Subcutaneous abdominal adipose tissue (tissue), 5 donors: ENCODE measurements around the gene TPGS1.
A peak's percentile ranks its signal among the peaks of the same experiment; 100 is the strongest.

Experiments
- H3K27ac ChIP-seq: one replicate; pipeline ENCODE4 v1.7.0; 2013; ENCODE audit warnings: low read depth, mild to moderate bottlenecking, inconsistent platforms, low read length, moderate library complexity
- H3K27me3 ChIP-seq, 5 donors: one replicate each; pipeline ENCODE4 v1.7.0; 2013; ENCODE audit warnings: low read length in 5 of 5, inconsistent platforms in 1 of 5; ENCODE audit not compliant: control insufficient read depth in 5 of 5, insufficient read depth in 4 of 5
- H3K36me3 ChIP-seq, 5 donors: one replicate each; pipeline ENCODE4 v1.7.0; 2013; ENCODE audit warnings: low read length in 5 of 5; ENCODE audit not compliant: control insufficient read depth in 5 of 5, insufficient read depth in 5 of 5
- H3K4me1 ChIP-seq, 5 donors: one replicate each; pipeline ENCODE4 v1.7.0; 2013; ENCODE audit warnings: low read length in 5 of 5, mild to moderate bottlenecking in 3 of 5, moderate library complexity in 1 of 5; ENCODE audit not compliant: control insufficient read depth in 5 of 5, insufficient read depth in 5 of 5
- H3K4me3 ChIP-seq, 5 donors: one replicate each; pipeline ENCODE4 v1.7.0; 2013; ENCODE audit warnings: low read length in 5 of 5, low read depth in 1 of 5
- H3K9ac ChIP-seq, 5 donors: one replicate each; pipeline ENCODE4 v1.7.0; 2013; ENCODE audit warnings: low read length in 5 of 5, mild to moderate bottlenecking in 4 of 5, moderate library complexity in 3 of 5
- H3K9me3 ChIP-seq, 5 donors: one replicate each; pipeline ENCODE4 v1.7.0; 2013; ENCODE audit warnings: low read length in 5 of 5; ENCODE audit not compliant: control insufficient read depth in 5 of 5
- donor health status: healthy.
- donor health status: healthy.
- donor health status: healthy.
- donor health status: healthy.
- donor health status: healthy.

Gene TPGS1

DNA sequence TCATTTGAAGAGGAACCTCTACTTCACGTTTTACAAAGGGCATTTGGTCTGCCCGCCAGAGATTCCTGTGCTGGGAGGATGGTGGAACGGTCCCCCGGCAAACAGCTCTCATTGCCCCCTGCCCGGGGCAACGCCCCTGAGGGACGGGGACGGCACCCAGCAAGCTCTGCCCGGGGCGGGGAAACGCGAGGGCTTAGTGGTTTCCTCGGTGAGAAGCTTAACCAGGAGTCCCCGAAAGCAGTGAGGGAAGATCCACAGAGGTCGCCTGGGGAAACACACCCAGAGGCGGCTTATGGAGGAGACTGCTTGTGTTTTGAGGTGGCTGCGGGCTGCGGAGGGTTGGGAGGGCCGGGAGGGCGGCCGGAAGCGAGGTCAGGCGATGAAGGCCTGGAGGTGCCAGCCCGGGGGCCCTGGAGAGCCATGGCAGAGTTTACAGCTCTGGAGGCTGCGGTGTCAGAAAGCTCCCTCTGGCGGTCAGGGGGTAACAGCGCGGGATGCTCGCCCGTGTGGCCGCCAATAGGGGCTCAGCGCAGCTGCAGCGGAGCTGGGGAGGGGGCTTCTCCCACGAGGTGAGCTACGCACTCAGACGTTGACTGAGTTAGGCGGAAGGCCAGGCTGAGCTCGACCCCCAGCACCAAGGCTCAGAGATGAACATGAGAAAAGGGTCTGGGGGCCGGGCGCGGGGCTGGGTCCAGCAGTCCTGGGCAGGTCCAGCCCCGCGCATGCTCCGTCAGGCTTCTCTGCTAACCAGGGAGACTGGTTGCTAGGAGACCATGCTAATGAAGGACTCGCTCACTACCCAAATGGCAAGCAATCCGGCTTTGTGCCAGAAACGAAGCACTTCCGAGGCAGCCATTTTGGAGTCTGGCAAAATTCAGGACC is 652 bp upstream of the TPGS1 start:
- Histone ChIP-seq H3K4me1 (peaks cover 6 to 35% (median 34%) of the 10 kb centered on the region in 5 donors), H3K4me3 (peak overlapping the region; percentile 75 to 97 (median 89)), H3K36me3 (peaks cover 0 to 6% (median 4%) of the 10 kb centered on the region in 5 donors), H3K27me3 (no peaks in the 10 kb centered on the region), H3K9ac (peak overlapping the region; percentile 63 to 88 (median 83)), H3K9me3 (no peaks in the 10 kb centered on the region), H3K27ac (peak overlapping the region; percentile 88)

DNA sequence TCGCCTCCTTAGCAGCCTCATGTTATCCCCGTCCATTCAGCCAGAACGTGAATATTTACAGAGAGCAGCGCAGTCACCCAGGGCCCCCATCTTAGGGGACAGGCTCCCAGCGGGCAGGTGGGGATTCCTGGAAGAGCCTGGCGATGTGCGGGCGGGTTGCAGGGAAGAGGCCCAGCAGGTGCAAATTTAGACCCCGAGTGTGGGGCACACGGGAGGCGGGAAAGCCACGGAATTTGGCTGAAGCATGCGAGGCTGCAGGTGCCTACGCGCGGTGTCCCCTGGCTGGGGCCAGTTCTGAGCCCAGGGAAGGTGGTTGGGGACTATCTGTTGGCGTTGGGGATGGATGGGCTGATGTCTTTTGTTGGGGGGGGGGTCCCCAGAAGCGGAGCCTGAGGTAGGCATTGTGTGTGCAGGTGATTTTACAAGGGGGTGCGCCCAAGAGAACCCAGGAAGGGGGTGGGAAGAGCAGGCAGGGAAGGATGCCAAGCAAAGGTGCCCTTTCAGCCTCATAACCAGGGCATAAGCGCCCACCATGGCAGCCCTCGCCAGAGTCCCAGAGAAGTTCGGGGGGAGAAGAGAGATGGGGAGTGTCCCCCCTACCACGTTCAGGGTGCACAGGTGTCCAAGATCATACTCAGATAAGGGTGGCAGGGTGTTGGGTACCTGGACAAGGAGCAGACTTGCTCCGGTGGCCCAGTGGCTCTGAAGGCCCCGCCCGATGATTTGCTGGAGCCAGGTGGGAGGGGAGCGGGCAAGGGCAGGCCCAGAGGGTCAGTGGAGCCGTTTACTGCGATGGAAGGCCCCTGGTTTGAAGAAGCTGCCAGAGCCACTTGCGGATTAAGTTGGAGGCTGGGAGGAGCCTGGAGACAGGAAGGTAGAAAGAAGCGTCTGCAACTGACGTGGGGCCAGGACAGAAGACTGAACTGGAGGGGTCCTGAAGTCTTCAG is 1.2 kb downstream of the TPGS1 start:
- Histone ChIP-seq H3K9me3 (no peaks in the 10 kb centered on the region), H3K27me3 (no peaks in the 10 kb centered on the region), H3K4me3 (peak overlapping the region; percentile 53 to 97 (median 89)), H3K36me3 (peaks cover 0 to 7% (median 4%) of the 10 kb centered on the region in 5 donors), H3K9ac (peak overlapping the region in 4 of 5 donors; percentile 37 to 88 (median 84)), H3K27ac (no peak overlapping the region), H3K4me1 (peaks cover 6 to 43% (median 35%) of the 10 kb centered on the region in 5 donors)

DNA sequence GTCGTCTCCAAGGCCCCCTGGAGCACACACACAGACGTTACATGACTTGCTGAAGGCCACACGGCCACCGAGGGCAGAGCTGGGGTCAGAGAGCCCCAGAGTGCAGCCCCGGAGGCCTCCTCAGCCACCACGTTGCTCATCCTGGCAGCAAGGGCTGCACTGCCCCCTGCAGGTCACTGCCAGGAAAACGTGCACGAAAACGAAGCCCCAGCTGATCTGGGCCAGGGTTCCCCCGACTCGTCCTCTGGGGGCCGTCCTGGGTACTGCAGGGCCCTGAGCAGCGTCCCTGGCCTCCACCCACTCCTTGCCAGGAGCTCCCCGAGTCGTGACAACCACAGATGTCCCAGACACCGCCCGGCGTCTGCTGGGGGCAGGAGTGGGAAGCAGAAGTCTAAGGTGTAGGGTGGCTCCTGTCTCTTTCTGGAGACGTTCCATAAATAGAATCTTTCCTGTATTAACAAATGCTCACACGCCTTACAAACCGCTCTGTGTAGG is 3.4 kb downstream of the TPGS1 start:
- Histone ChIP-seq H3K9ac (peak overlapping the region in 4 of 5 donors; percentile 22 to 74 (median 38)), H3K4me1 (peaks cover 6 to 43% (median 35%) of the 10 kb centered on the region in 5 donors)

DNA sequence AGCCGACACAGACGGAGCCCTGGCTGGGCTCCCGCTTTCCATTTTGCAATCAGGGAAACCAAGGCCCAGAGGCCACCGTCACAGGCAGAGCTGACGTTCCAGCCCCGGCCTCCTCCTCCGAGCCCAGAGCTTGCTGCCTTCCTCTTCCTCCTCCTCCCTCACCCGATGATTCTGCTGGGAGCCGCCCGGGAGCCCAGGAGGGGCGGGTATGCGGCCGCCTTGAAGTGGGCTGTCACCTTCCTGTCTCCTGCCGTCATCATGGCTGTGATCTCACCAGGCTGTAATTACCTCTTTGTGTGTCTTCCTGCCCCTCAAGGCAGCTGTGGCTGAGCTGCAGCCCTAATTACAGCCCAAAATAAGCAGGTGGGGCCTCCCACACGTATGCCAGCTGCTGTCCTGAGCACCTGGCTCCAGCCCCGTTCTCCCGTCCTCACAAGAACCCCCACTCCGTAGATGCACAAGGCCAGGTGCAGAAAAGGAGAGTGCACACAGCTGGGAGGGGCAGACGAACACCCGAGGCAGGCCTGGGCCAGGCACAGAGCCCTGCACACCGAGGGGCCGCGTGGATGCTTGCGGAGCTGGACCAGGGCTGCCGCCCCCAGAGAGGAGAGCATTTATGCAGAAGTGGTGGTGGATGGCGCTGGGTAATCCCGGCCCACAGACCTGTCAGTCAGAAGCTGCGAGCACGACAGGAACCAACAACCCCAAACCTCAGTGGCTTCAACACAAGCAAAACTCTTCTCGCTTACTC is 4.0 kb downstream of the TPGS1 start:
- peaks cover 6 to 41% (median 34%) of the 10 kb centered on the region in 5 donors for H3K4me1 ChIP-seq
- H3K27me3 ChIP-seq, result no peaks in the 10 kb centered on the region
- H3K4me3 ChIP-seq, result peak overlapping the region in 3 of 5 donors; percentile 18 to 42 (median 34)
- no peaks in the 10 kb centered on the region for H3K9me3 ChIP-seq
- H3K27ac ChIP-seq, result peak overlapping the region; percentile 76
- peak overlapping the region in 4 of 5 donors; percentile 22 to 74 (median 38) for H3K9ac ChIP-seq
- peaks cover 0 to 13% (median 4%) of the 10 kb centered on the region in 5 donors for H3K36me3 ChIP-seq

More for the DNA sequence above, 3.4 kb downstream of the TPGS1 start:
- H3K4me3 ChIP-seq, result peak overlapping the region in 3 of 5 donors; percentile 18 to 42 (median 34)
- H3K27ac ChIP-seq, result peak overlapping the region; percentile 76
- no peaks in the 10 kb centered on the region for H3K9me3 ChIP-seq
- no peaks in the 10 kb centered on the region for H3K27me3 ChIP-seq
- peaks cover 0 to 13% (median 4%) of the 10 kb centered on the region in 5 donors for H3K36me3 ChIP-seq

DNA sequence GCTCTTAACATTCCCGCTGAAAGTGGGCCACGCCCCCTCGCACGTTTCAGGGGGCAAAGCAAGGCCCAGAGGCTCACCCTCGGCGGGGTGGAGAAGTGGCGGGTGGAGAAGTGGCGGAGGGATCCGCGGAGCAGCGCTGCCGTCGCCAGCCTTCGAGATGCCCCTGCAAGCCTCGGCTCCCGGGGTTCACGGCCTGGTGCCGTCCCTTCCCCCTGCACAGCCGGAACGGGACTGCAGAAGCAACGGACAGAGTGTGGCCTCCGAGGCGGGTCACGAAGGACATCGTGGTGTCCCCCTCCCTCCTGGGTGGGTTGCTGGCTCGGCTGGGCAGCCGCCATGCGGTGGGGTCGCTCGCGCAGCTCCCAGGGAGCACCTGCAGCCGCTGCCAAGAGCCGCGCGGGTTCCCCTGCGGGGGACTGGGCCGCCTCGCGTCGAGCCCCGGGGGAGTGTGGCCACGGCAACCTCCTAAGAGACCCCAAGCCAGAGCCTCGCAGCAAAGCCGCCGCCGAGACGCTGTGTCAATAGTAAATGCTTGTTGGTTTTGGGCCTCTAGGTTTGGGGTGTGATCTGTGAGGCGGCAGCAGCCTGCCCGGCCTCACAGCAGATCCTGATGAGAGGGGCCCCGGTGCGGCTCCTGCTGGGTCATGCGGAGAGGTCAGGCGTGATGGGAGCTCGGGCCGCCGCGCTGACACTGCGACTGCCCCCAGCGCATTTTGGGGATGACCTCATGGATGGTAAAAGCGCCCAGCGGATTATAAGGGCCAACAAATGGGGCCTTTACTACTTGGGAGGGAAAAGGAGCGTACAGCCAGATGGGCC is 5.5 kb downstream of the TPGS1 start:
- Histone ChIP-seq H3K4me3 (no peak overlapping the region), H3K27me3 (no peaks in the 10 kb centered on the region), H3K27ac (no peak overlapping the region), H3K4me1 (peaks cover 6 to 35% (median 27%) of the 10 kb centered on the region in 5 donors), H3K9ac (no peak overlapping the region), H3K9me3 (no peaks in the 10 kb centered on the region), H3K36me3 (peaks cover 0 to 13% (median 4%) of the 10 kb centered on the region in 5 donors)

DNA sequence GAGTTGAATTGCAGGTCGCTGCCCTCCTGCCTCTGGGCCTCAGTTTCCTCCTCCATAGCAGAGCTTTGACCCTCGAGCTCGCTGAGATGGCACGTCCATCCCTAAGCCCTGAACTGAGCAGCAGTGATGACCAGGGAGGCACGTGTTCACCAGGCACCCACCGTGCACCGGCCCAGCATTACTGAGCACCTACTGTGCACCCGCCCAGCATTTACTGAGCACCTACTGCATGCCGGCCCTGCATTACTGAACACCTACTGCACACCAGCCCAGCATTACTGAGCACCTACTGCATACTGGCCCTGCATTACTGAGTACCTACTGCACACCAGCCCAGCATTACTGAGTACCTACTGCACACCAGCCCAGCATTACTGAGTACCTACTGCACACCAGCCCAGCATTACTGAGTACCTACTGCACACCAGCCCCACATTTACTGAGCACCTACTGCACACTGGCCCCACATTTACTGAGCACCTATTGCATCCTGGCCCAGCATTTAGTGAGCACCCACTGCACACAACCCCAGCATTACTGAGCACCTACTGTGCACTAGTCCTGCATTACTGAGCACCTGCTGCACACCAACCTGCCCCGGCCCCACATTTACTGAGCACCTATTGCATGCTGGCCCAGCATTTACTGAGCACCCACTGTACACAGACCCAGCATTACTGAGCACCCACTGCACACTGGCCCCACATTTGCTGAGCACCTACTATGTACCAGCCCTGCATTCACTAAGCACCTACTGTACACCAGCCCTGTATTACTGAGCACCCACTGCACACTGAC is 6.3 kb downstream of the TPGS1 start:
- H3K9ac ChIP-seq, result no peak overlapping the region
- no peaks in the 10 kb centered on the region for H3K9me3 ChIP-seq
- H3K36me3 ChIP-seq, result peaks cover 0 to 13% (median 4%) of the 10 kb centered on the region in 5 donors
- no peak overlapping the region for H3K27ac ChIP-seq
- H3K4me1 ChIP-seq, result peaks cover 6 to 26% (median 19%) of the 10 kb centered on the region in 5 donors
- H3K27me3 ChIP-seq, result no peaks in the 10 kb centered on the region
- no peak overlapping the region for H3K4me3 ChIP-seq

DNA sequence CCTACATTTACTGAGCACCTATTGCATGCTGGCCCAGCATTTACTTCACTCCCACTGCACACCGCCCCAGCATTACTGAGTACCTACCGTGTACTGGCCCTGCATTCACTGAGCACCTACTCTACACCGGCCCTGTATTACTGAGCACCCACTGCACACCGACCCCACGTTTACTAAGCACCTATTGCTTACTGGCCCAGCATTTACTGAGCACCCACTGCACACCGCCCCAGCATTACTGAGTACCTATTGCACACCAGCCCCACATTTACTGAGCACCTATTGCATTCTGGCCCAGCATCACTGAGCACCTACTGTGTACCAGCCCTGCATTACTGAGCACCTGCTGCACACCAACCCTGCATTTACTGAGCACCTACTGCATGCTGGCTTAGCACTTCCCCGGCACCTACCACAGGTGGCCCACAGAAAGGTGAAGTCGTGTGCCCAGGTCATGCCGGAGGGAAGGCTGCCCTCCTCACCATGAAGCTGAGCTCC is 6.9 kb downstream of the TPGS1 start:
- Histone ChIP-seq H3K36me3 (peaks cover 0 to 13% (median 4%) of the 10 kb centered on the region in 5 donors), H3K9ac (no peak overlapping the region), H3K4me1 (peaks cover 6 to 23% (median 14%) of the 10 kb centered on the region in 5 donors), H3K27ac (no peak overlapping the region), H3K9me3 (no peaks in the 10 kb centered on the region), H3K27me3 (no peaks in the 10 kb centered on the region), H3K4me3 (no peak overlapping the region)
